Peyer's patch (tissue), 4 donors: ENCODE measurements around the gene STK17A.

Source experiments
- CTCF ChIP-seq, 6 experiments: fragments of 450-650 bp in 4 of 6; fragments of 200-600 bp in 2 of 6; sonication (generic) in 1 of 6; IDR thresholded peaks; one replicate each; pipeline ENCODE4 v1.5.1; 2017 to 2019; ENCODE audit warnings: antibody characterized with exemption in 6 of 6, mild to moderate bottlenecking in 3 of 6, moderate library complexity in 1 of 6
- POLR2A ChIP-seq, 2 donors: fragments of 450-650 bp; IDR thresholded peaks; one replicate each; pipeline ENCODE4 v1.5.1; 2017; ENCODE audit warnings: antibody characterized with exemption in 2 of 2, mild to moderate bottlenecking in 2 of 2, moderate library complexity in 2 of 2

GRCh38 chr7:43577485-43577951 is 5.4 kb upstream of the STK17A start:
- TF ChIP-seq CTCF (IDR thresholded peaks at IDR 0.05) (no peak), POLR2A (IDR thresholded peaks at IDR 0.05) (no peak)
